CD4-positive, alpha-beta T cell treated with Interleukin-2 at 100 ng/mL for 4 hours (primary cell): Measurements from ENCODE around the gene MAML2.

Experiments used
- DNase-seq: peaks from one replicate; pipeline ENCODE4 v3.0.0-alpha.2; 2020; ENCODE audit warnings: low spot score

Gene MAML2

GRCh38 chr11:96125400-96125799, 217.6 kb downstream of the MAML2 start:
- no peak for DNase-seq

GRCh38 chr11:96124155-96124554, 218.8 kb downstream of the MAML2 start:
- no peak for DNase-seq

DNA sequence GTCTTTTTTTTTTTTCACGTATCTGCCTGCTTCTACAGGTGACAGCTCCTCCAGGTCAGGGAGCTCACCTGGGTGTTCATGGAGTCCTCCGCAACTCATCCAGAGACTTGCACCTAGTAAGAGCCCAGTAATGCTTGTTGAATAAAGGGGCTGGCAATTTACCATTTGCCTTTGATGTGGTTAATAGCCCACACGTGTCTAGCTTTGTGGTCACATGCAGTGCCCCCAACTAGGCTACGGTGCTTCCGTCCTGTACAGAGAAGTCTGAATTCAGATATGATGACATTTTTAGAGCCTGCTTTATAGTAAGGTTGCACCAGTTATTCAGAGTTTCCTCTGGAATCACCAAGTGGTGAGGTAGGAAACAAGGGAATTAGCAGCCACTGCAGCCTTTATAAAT, 219.7 kb downstream of the MAML2 start:
- DNase-seq, result no peak

DNA sequence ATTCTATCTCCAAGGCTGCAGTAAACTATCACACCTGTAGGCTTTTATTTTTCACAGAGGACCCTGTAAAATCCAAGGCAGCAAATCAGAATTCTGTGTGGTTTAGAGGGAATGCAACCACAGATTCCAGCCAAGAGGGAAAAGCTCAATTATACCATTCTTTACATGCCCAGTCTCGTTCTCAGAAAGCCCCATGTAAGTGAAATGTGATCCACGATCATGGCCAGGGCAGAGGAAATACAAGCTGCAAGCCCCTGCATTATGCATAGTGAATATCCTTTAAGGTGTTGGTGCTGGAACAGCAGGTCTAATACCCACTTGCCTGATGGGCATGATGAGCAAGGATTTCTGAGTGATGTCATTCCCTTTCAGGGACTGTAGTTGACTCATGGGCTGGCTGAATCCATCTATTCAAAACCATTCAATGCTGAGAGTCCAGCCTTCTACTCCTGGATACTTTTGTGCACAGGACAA, 220.4 kb downstream of the MAML2 start:
- no peak for DNase-seq

DNA sequence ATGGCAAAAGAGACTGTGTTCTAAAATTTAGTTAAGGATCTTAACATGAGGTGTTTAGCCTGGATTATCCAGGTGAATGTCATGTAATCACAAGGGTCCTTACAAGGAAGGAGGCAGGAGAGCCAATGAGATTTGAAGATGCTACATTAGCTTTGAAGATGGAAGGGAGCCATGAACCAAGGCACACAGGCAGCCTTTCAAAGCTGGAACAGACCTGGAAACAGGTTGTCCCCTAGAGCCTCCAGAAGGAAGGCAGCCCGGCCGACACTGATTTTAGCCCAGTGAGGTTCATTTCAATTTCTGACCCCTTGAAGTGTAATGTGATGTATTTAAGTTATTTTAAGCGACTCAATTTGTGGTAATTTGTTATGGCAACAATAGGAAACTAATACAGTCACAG, 223.8 kb downstream of the MAML2 start:
- DNase-seq, result no peak

DNA sequence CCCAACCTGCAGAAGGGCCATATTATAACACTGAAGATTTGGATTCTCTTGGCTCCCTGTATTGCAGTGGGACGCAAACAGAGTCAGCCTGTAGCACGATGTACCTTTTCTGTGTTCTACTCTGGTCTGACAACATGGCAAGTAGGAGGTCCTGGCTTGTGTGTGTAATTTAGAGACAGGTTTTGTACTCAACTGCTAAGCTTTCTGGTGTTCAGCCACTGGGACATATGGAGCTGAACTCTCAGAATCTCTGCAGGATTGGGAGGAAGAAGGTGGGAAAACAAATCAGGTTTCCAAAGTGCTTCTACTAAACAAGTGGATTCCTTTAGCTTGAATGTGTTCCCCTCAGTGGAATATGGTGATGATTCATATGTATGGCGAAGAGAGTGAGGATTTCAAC, 226.6 kb downstream of the MAML2 start:
- DNase-seq, result no peak

DNA sequence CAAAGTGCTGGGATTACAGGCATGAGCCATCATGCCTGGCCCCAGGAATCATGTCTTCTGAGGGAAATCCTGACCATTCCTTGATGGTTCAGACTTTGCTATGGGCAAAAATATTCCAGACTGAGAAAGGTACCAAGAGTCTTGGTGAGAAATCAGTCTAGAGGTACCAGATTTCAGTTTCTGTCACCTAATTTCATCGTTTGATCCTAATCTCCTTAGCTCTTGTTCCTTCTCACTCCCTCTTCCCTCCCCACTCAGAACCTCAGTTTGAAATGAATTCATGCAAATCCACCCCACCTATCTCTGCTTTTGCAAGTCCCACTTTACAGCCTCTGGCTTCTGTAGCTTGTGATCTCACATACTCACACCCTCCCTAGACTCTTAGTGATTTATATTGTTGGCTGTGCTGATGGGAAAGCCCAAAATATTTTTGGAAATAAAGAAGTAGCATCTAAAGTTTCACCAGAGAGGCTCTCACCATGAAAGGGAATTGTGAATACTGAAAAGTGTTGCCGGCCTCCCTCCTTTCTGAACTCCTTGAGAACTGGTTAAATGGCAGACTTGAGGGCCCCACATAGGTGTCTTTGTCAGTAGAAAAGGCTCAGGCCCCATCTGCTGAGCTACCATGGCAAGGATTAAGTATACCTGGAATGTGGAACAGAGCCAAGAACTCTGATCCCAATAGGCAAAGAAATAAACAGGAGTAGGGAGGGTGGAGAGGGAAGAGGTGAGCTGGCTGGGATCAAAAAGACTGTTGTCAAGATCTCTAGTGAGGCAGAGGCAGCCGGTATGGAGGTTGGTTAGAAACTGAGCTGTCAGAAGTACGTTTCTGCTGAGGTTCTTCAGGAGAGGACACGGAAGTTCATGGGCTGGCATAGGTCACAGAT, 228.6 kb downstream of the MAML2 start:
- DNase-seq, result no peak

DNA sequence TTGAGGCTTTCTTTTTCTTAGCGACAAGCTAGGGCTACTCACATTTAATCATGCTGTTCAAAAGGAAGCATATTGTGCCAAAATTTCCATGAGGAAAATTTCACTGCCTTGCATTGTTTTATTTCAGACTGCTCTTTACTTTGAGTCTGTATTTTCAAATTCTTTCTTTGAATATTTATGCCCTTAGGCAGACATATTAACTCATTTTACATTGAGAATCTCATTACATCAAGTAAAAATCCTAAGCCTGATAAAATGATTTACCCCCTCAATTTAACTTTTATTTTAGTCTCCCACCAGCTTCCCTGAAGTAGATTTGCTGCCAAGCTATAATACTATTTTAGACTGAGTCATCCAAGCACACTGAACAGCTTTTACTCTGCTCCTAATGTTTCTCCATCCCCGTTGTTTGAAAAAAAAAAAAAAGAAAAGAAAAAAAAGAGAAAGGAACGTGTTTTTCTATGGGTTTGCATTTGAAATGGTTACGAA, 229.8 kb downstream of the MAML2 start:
- no peak for DNase-seq

DNA sequence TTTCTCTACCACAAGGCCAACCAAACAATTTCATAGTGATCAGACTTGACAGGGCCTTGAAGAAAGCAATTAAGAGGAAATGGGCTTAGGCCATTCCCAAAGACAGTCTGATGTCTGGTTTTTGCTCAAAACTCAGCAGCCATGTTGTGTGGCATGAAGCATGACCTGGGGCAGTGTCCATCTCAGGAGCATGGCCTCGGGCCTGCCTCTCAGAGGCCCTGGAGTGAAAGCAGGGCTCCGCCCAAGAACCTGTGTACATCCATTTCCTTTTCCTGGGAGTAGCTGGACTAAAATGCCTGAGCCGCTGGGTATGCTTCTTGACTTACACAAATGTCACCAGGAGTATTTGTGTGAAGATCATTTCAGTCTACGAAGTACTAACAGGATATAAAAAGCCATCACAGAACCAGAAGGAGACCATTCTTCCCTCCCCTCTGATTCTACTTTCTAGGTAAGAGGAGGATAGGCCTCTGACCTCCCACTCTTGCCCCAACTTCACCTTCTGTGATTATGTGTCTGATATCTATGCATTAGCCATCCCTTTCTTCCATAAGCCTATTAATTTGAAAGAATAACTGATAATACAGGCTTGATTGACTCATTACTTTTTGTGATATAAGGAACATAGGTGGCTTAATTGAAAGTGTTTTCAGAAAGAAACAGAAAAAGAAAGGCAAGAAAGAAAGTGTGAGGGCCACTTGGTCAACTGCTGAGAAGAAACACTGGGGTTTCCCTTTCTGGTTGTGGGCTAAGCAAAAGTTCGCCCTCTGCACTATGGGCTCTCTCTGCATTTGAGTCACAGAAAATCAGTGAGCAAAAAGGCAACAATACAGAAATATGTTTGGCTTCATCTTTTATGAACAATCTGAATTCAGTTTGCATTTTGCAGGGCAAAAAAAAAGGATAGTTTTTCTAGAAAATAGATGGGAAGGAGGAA, 230.5 kb downstream of the MAML2 start:
- no peak for DNase-seq

GRCh38 chr11:96111308-96111707, 231.7 kb downstream of the MAML2 start:
- DNase-seq, result no peak

GRCh38 chr11:96110302-96110701, 232.7 kb downstream of the MAML2 start:
- DNase-seq, result no peak

- DNase-seq, result no peak
Observed at GRCh38 chr11:96109331-96110030, 233.5 kb downstream of the MAML2 start.

DNA sequence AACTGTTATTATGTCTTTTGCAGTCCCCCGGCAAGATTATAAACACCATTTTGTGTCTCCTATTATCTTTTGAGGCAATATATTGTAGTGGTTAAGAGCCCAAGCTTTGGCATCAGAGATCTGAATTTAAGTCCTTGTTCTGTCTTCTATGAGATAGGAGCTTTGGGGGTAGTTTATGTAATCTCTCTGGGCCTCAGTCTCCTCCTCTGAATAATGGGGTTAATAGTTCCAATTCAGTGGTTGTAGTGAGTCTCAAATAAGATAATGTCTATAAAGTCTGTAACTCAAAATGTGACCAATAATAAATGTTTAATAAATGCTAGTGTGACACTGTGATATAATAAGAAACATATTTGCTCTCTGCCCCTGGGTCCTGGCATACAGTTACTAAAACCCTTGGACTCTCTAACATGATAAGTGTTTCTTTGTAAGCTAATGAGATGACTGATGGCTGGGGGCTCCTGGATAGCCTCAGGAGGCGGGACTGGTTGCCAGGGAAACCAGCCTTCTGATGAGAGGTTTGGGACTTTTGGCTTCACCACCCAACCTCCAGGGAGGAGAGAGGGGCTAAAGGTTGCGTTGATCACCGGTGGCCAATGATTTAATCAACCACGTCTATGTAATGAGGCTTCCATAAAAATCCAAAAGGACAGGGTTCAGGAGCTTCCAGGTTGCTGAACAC, 235.7 kb downstream of the MAML2 start:
- DNase-seq, result no peak

- DNase-seq, result no peak
Observed at GRCh38 chr11:96106645-96107044, 236.3 kb downstream of the MAML2 start.

- peak; percentile 13 for DNase-seq
Observed at GRCh38 chr11:96105944-96106343, 237.1 kb downstream of the MAML2 start.

DNA sequence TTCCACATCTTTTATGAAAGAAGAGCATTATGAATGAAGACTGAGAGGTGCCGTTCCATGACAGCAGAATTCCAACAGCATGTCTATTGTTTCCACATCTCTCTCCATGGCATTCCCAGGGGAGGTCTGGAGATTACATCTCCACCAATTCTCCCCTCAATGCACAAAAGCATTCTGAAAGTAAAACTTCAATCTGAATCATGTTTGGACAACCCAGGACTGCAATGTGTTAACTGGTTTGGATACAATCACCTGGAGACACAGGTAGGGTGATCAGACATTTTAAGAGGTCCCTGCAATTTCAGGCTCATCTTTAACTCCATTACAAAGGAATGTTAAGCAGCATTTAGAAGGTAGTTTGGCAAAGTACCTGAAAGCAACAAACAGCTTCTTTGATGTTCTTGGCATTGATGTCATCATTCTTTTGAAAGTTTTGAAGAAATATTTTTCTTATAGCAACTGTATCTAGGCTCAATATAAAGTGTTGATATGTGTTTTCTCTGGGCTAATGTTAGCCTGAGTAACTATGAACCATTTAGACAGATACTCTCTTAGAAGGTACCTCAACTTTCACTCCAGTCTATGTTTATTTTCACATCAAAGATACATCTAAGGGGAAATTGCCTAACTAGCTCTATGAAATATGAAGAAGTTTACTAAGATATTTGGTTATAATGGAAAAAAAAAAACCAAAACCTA, 237.6 kb downstream of the MAML2 start:
- peak; percentile 42 for DNase-seq

DNA sequence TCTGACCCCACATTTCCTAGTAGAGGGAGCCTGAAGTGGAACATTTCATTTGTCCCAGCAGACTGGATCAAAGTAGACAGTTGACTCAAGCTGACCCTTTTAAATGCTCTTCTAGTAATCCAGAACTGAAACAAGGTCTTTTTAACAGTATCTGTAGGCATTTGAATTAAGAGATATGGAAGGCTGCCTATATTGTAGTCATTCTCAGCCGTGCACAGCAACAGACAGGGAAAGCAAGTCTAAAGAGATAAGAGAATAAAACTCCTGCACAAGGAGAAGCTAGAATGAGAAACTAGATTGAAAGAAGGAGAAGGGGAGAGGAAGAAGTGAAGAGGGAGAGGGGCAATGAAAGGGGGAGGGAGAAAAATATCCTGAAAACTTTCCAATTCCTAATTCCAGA, 238.5 kb downstream of the MAML2 start:
- DNase-seq, result no peak

DNA sequence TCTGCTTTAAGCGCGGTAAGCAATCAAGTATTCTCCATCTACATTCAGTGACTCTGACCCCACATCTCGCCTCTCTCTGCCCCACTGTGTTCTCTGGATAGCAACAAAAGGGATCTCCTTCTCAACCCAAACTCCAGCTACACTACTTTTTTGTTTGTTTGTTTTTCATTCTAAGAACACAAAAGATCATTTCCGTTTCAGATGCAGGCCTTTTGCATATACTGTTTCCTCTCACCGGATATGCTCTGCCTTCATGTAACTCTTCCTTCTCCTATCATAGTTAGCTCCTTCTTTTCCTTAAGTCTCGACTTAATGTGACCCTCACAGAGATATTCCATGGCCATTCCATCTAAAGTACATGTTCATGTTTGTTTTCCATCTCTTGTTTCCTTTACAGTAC, 239.3 kb downstream of the MAML2 start:
- DNase-seq, result no peak

DNA sequence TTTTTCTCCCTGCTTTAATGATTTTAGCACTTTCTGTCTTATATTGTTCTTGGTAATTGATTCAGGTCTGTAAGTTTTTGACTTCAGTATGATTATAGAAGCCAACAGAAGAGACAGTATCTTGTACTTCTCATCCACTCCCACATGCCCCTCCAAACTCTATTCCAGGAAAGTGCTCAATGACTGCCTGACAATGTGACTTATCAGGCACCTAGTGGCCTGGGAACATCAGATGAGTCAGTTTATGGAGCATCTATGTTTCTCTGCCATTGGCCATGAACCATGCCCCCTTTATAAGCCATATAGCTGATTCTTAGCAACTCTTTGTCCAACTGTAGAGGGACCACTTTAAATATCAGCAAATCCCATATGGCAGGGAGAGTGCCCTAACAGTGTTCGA, 239.9 kb downstream of the MAML2 start:
- DNase-seq, result no peak

- no peak for DNase-seq
Observed at GRCh38 chr11:96102664-96103078, 240.3 kb downstream of the MAML2 start.

- DNase-seq, result no peak
Observed at GRCh38 chr11:96101146-96101545, 241.8 kb downstream of the MAML2 start.
